ENCODE results near the gene IQSEC1. TPM values are rescaled to one million over a fixed set of nuclear protein-coding genes. Genes with fewer than 3 reads are reported as not detected.

IQSEC1 gene
- total and polyA plus RNA-seq, 9 of the 15 experiments (the other 6 are each of a cell fraction or from before 2014, with no cell fraction given) = 0.56 to 39.0 (median 6.8) TPM

GRCh38 chr3:13092621-13093617, 19.7 kb upstream of the IQSEC1 start:
- POLR2A ChIA-PET = interaction anchor here (1.0 to 1.5 kb wide), 2 partner anchors 9 to 10 kb away, joined by 5 to 8 read pairs; no protein-coding TSS in a partner anchor
- Histone ChIP-seq H2AFZ (ENCODE audit: low read depth, low read length) (peak overlapping the region; percentile 63), H3K4me2 (ENCODE audit: insufficient read depth, low read length) (peak overlapping the region; percentile 43; the same call in 1 of the 2 replicates), H3K36me3 (ENCODE audit: control insufficient read depth, insufficient read depth, low read length) (no peaks in the 10 kb centered on the region), H3K79me2 (ENCODE audit: control insufficient read depth, insufficient read depth, low read length) (no peaks in the 10 kb centered on the region), H3K27ac (ENCODE audit: extremely low read depth, low read depth, low read length) (no peak overlapping the region), H3K9me3 (replicated peaks; ENCODE audit: control insufficient read depth, insufficient read depth, low read depth, low read length) (no peaks in the 10 kb centered on the region), H3K4me3 (no peak overlapping the region), H3K27me3 (ENCODE audit: control insufficient read depth in 2 of 2, insufficient read depth in 2 of 2, low read length in 2 of 2) (peaks cover 25 to 49% of the 10 kb centered on the region in 2 experiments; a peak in 4 of 5 replicates), H4K20me1 (replicated peaks; ENCODE audit: control insufficient read depth, insufficient read depth, low read length) (0 out of 2 replicates have a peak, but pooled peaks cover 14% of the 10 kb centered on the region), H3K9me1 (ENCODE audit: control insufficient read depth, insufficient read depth, low read length) (peaks cover 3% of the 10 kb centered on the region), H3K9ac (ENCODE audit: insufficient read depth in 1 of 2, low read depth in 2 of 2, low read length in 2 of 2) (peak overlapping the region in 1 of 2 experiments; percentile 3; a peak in 1 of 4 replicates), H3K4me1 (replicated peaks in 1 of 2; ENCODE audit: control insufficient read depth in 2 of 2, insufficient read depth in 2 of 2, low read length in 2 of 2) (peaks cover 2 to 19% of the 10 kb centered on the region in 2 experiments; a peak in 3 of 5 replicates)
- 36% methylated on average over 23 of the region's 23 CpGs for WGBS (ENCODE audit: insufficient coverage, low coverage, missing lambda C conversion rate)
- CTCF ChIA-PET (ENCODE audit: low intra/inter-chr PET ratio) = interaction anchor here (0.7 to 2.1 kb wide), 5 partner anchors 190 to 557 kb away, joined by 3 to 5 read pairs (median 3); no protein-coding TSS in a partner anchor
- intact Hi-C loops (cut with micrococcal nuclease) = loop anchor here (1.0 to 10.0 kb wide), 4 partner anchors 102 to 557 kb away; no protein-coding TSS in a partner anchor
- DNase-seq (ENCODE audit: extremely low read depth in 1 of 4, low spot score in 3 of 4) (no peak), FAIRE-seq (no peak), ATAC-seq (no peak)
- in situ Hi-C loops (cut with MboI) = loop anchor here (10.0 kb wide), 1 partner anchor 552 kb away; no protein-coding TSS in a partner anchor
- no TSS peak for BruUV-seq (replicated peaks)
- TF ChIP-seq BMI1 (IDR thresholded peaks at IDR 0.05; ENCODE audit: low read length) (no peak), DIDO1 (tag; IDR thresholded peaks at IDR 0.05; ENCODE audit: low read depth) (no peak), ZNF41 (CRISPR knock-in tag; conservative IDR thresholded peaks at IDR 0.05) (no peak), THRB (CRISPR knock-in tag; conservative IDR thresholded peaks at IDR 0.05) (no peak), ZBTB33 (CRISPR knock-in tag; IDR thresholded peaks at IDR 0.05) (peak; percentile 68), NR4A1 (CRISPR knock-in tag; IDR thresholded peaks at IDR 0.05) (no peak), NR4A1 (tag; IDR thresholded peaks at IDR 0.05) (0 out of 2 replicates have a peak, but pooled peaks have one; percentile 14), FUS (optimal IDR thresholded peaks at IDR 0.05; ENCODE audit: low read depth, low read length) (no peak), ZKSCAN8 (CRISPR knock-in tag; IDR thresholded peaks at IDR 0.05) (no peak), ZBTB12 (CRISPR knock-in tag; IDR thresholded peaks at IDR 0.05) (no peak), TSC22D4 (tag; IDR thresholded peaks at IDR 0.05) (no peak), TEAD4 (IDR thresholded peaks at IDR 0.05; ENCODE audit: low read length) (no peak), TEAD4 (CRISPR knock-in tag; IDR thresholded peaks at IDR 0.05; ENCODE audit: borderline replicate concordance) (no peak), NCOA1 (IDR thresholded peaks at IDR 0.05; ENCODE audit: low read depth) (no peak), CBFA2T3 (IDR thresholded peaks at IDR 0.05) (no peak), HMG20A (CRISPR knock-in tag; conservative IDR thresholded peaks at IDR 0.05) (no peak), RBM25 (IDR thresholded peaks at IDR 0.05; ENCODE audit: low read depth, low read length, severe bottlenecking) (no peak)
